T-helper 1 cell treated with Interleukin-12 subunit alpha and Interleukin-12 subunit beta and Interleukin-4 antibody, amounts not matched to agents 30 μg/mL and 1 μg/mL, for 36 hours (primary cell): ENCODE data around the gene KCNAB1.
"Not testable (repeated sequence)": the region's sequence is repeated elsewhere in the genome, so short reads cannot be mapped to it uniquely, and the experiment has no call there.

Experiments used
- H3K27ac Mint-ChIP-seq: one replicate; pipeline ENCODE4 v1.8.0; 2021; ENCODE audit warnings: mild to moderate bottlenecking, mixed read lengths
- H3K27me3 Mint-ChIP-seq: one replicate; pipeline ENCODE4 v1.8.0; 2021; ENCODE audit warnings: low read depth, mixed read lengths
- H3K36me3 Mint-ChIP-seq: one replicate; pipeline ENCODE4 v1.8.0; 2021; ENCODE audit warnings: low read depth, mixed read lengths
- H3K4me1 Mint-ChIP-seq: one replicate; pipeline ENCODE4 v1.8.0; 2021; ENCODE audit warnings: low read depth, mixed read lengths
- H3K4me3 Mint-ChIP-seq: one replicate; pipeline ENCODE4 v1.8.0; 2021; ENCODE audit warnings: mild to moderate bottlenecking, moderate library complexity, mixed read lengths
- H3K9me3 Mint-ChIP-seq: one replicate; pipeline ENCODE4 v1.8.0; 2021; ENCODE audit warnings: mixed read lengths

KCNAB1 gene

GRCh38 chr3:156109989-156110388 lies 10.4 kb upstream of the KCNAB1 start:
- no peaks in the 10 kb centered on the region for H3K4me1 Mint-ChIP-seq
- H3K27ac Mint-ChIP-seq = no peak overlapping the region
- H3K27me3 Mint-ChIP-seq = peaks cover 8% of the 10 kb centered on the region
- H3K9me3 Mint-ChIP-seq = no peaks in the 10 kb centered on the region
- no peaks in the 10 kb centered on the region for H3K36me3 Mint-ChIP-seq
- no peak overlapping the region for H3K4me3 Mint-ChIP-seq

DNA sequence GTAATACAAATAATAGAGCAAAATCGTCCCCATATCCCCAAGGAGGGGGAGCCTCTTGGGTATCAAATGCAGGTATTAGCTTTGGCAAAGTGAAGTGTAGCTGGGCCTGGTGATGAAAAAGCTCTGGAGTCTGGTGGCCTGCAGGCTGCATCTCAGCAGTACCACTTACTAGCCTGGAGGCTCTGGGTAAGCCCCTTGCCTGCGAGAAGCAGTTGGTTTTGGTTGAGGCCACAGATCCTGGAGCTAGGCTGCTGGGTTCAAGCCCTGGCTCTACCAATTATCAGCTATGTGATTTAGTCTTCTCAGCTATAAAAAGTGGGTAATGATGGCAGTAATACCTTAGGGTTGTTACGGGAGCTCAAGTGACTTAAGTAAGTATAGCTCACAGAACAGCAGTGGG lies 6.1 kb downstream of the KCNAB1 start:
- Mint-ChIP-seq H3K4me1 (no peaks in the 10 kb centered on the region), H3K27ac (no peak overlapping the region), H3K4me3 (no peak overlapping the region), H3K9me3 (no peaks in the 10 kb centered on the region), H3K36me3 (no peaks in the 10 kb centered on the region), H3K27me3 (peaks cover 22% of the 10 kb centered on the region)

DNA sequence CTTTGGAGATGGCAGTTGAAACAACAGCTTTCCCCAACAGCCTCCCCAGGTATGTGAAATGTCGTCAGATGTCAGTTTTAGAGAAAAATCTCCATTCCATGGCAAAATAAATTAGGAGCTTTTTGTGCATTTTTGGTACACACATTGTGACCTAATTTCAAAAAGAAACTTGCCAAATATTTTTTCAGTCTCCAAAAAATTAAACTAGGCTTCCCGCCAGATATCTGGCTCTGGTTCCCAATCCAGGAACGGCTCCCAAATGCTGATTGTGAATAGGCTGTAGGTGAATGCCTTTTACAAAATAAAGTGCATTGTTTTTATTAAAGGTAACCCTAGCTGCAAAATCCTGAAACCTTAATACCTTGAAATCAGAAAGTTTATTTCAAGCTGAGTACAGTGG lies 10.9 kb downstream of the KCNAB1 start:
- no peak overlapping the region for H3K27ac Mint-ChIP-seq
- no peaks in the 10 kb centered on the region for H3K9me3 Mint-ChIP-seq
- no peak overlapping the region for H3K4me3 Mint-ChIP-seq
- no peaks in the 10 kb centered on the region for H3K36me3 Mint-ChIP-seq
- no peaks in the 10 kb centered on the region for H3K4me1 Mint-ChIP-seq
- H3K27me3 Mint-ChIP-seq = peaks cover 21% of the 10 kb centered on the region

DNA sequence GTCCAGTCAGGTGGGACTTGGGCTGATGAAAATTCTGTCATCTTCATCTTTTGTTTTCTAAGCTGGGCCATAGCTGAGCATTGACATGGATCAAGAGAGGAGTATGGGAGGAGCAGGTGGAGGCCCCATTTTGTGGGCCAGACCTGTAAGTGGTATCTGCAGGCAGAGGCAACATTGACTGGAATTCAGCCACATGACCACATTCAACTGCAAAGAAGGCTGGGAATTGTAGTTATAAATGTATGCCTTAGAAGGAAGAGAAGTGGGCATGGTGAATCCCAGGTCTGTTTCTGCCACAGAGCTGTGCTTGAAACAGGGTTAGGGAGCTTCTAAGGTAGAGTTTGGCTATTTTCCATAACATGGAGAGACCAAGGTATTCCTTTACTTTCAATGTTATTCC lies 11.4 kb downstream of the KCNAB1 start:
- Mint-ChIP-seq H3K9me3 (no peaks in the 10 kb centered on the region), H3K27me3 (peaks cover 27% of the 10 kb centered on the region), H3K4me3 (no peak overlapping the region), H3K27ac (no peak overlapping the region), H3K4me1 (no peaks in the 10 kb centered on the region), H3K36me3 (no peaks in the 10 kb centered on the region)

- Mint-ChIP-seq H3K27ac (no peak overlapping the region), H3K9me3 (no peaks in the 10 kb centered on the region), H3K36me3 (no peaks in the 10 kb centered on the region), H3K27me3 (peaks cover 32% of the 10 kb centered on the region), H3K4me1 (no peaks in the 10 kb centered on the region), H3K4me3 (no peak overlapping the region)
Observed at GRCh38 chr3:156132313-156132712, 11.9 kb downstream of the KCNAB1 start.

- Mint-ChIP-seq H3K27me3 (peaks cover 32% of the 10 kb centered on the region), H3K27ac (no peak overlapping the region), H3K36me3 (no peaks in the 10 kb centered on the region), H3K9me3 (no peaks in the 10 kb centered on the region), H3K4me3 (no peak overlapping the region), H3K4me1 (no peaks in the 10 kb centered on the region)
Observed at GRCh38 chr3:156133076-156133475, 12.7 kb downstream of the KCNAB1 start.

- Mint-ChIP-seq H3K27ac (no peak overlapping the region), H3K4me1 (no peaks in the 10 kb centered on the region), H3K36me3 (no peaks in the 10 kb centered on the region), H3K9me3 (no peaks in the 10 kb centered on the region), H3K4me3 (no peak overlapping the region), H3K27me3 (peaks cover 44% of the 10 kb centered on the region)
Observed at GRCh38 chr3:156135921-156136638, 15.7 kb downstream of the KCNAB1 start.

- H3K27ac Mint-ChIP-seq, H3K4me3 Mint-ChIP-seq, H3K4me1 Mint-ChIP-seq, H3K36me3 Mint-ChIP-seq, H3K9me3 Mint-ChIP-seq: not testable (repeated sequence)
- H3K27me3 Mint-ChIP-seq = peaks cover 49% of the 10 kb centered on the region
Observed at GRCh38 chr3:156137397-156137796, 17.0 kb downstream of the KCNAB1 start.

DNA sequence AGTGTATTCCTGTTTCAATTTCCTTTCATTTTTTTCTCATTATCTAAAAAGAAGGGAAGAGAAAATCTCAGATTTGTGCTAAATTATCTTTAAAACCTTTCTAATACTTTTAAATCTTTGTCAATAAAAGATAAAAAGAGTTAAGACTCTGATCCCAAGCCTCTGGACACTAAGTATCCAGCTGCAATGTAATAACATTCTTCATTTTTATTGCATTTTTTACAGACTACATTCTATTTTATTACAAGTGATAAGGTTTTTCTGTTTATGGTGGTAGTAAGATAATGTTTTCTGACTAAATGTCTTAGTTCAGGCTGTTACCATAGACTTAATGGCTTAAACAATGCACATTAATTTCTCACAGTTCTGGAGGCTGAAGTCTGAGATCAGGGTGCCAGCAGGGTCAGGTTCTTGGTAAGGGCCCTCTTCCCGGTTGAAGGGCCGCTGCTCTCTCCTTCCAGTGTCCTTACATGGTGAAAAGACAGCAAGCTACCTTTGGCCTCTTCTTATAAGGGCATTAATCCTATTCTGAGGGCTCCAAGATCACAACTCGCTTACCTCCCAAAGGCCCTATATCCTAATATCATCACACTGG lies 19.7 kb downstream of the KCNAB1 start:
- H3K27me3 Mint-ChIP-seq = peaks cover 54% of the 10 kb centered on the region
- no peaks in the 10 kb centered on the region for H3K4me1 Mint-ChIP-seq
- no peaks in the 10 kb centered on the region for H3K9me3 Mint-ChIP-seq
- H3K36me3 Mint-ChIP-seq = no peaks in the 10 kb centered on the region
- H3K4me3 Mint-ChIP-seq = no peak overlapping the region
- H3K27ac Mint-ChIP-seq = no peak overlapping the region

- H3K36me3 Mint-ChIP-seq = no peaks in the 10 kb centered on the region
- no peaks in the 10 kb centered on the region for H3K4me1 Mint-ChIP-seq
- no peak overlapping the region for H3K27ac Mint-ChIP-seq
- no peaks in the 10 kb centered on the region for H3K9me3 Mint-ChIP-seq
- peaks cover 56% of the 10 kb centered on the region for H3K27me3 Mint-ChIP-seq
- H3K4me3 Mint-ChIP-seq = no peak overlapping the region
Observed at GRCh38 chr3:156142702-156143101, 22.3 kb downstream of the KCNAB1 start.

- Mint-ChIP-seq H3K9me3 (no peaks in the 10 kb centered on the region), H3K36me3 (no peaks in the 10 kb centered on the region), H3K27ac (no peak overlapping the region), H3K4me1 (no peaks in the 10 kb centered on the region), H3K4me3 (no peak overlapping the region), H3K27me3 (peaks cover 56% of the 10 kb centered on the region)
Observed at GRCh38 chr3:156143136-156143535, 22.8 kb downstream of the KCNAB1 start.

- H3K27ac Mint-ChIP-seq = no peak overlapping the region
- H3K9me3 Mint-ChIP-seq = no peaks in the 10 kb centered on the region
- H3K4me3 Mint-ChIP-seq = no peak overlapping the region
- peaks cover 2% of the 10 kb centered on the region for H3K4me1 Mint-ChIP-seq
- H3K27me3 Mint-ChIP-seq = peaks cover 56% of the 10 kb centered on the region
- no peaks in the 10 kb centered on the region for H3K36me3 Mint-ChIP-seq
Observed at GRCh38 chr3:156144060-156144459, 23.7 kb downstream of the KCNAB1 start.

- H3K4me1 Mint-ChIP-seq = peaks cover 4% of the 10 kb centered on the region
- no peak overlapping the region for H3K4me3 Mint-ChIP-seq
- no peaks in the 10 kb centered on the region for H3K36me3 Mint-ChIP-seq
- H3K27ac Mint-ChIP-seq = no peak overlapping the region
- no peaks in the 10 kb centered on the region for H3K9me3 Mint-ChIP-seq
- peaks cover 43% of the 10 kb centered on the region for H3K27me3 Mint-ChIP-seq
Observed at GRCh38 chr3:156145866-156146265, 25.5 kb downstream of the KCNAB1 start.

- no peak overlapping the region for H3K4me3 Mint-ChIP-seq
- H3K36me3 Mint-ChIP-seq = no peaks in the 10 kb centered on the region
- H3K4me1 Mint-ChIP-seq = peaks cover 4% of the 10 kb centered on the region
- no peak overlapping the region for H3K27ac Mint-ChIP-seq
- no peaks in the 10 kb centered on the region for H3K9me3 Mint-ChIP-seq
- H3K27me3 Mint-ChIP-seq = peaks cover 30% of the 10 kb centered on the region
Observed at GRCh38 chr3:156148345-156148945, 28.1 kb downstream of the KCNAB1 start.

- Mint-ChIP-seq H3K36me3 (no peaks in the 10 kb centered on the region), H3K9me3 (no peaks in the 10 kb centered on the region), H3K27me3 (peaks cover 30% of the 10 kb centered on the region), H3K4me3 (no peak overlapping the region), H3K27ac (no peak overlapping the region), H3K4me1 (peaks cover 4% of the 10 kb centered on the region)
Observed at GRCh38 chr3:156148946-156149381, 28.6 kb downstream of the KCNAB1 start.
